Choroid plexus epithelial cell (primary cell): ENCODE measurements around the gene AGR3.

Source experiments
- DNase-seq: peaks from one replicate; pipeline ENCODE4 v3.0.0-alpha.2; 2010; ENCODE audit warnings: low read depth
- H3K4me3 ChIP-seq: 2 replicates; pipeline ENCODE4 v1.5.1; 2011; ENCODE audit warnings: low read depth, mild to moderate bottlenecking, control low read depth, low read length, moderate library complexity
- CTCF ChIP-seq: conservative IDR thresholded peaks from 2 replicates; pipeline ENCODE4 v1.5.1; 2011; ENCODE audit warnings: low read depth, mild to moderate bottlenecking, control low read depth, inconsistent platforms, low read length, moderate library complexity

AGR3 gene

GRCh38 chr7:16816824-16817223 lies 65.0 kb downstream of the AGR3 start:
- no peak for TF ChIP-seq CTCF
- no peak overlapping the region for H3K4me3 ChIP-seq
- DNase-seq = no peak

- TF ChIP-seq CTCF = no peak
- no peak overlapping the region for H3K4me3 ChIP-seq
- no peak for DNase-seq
These were observed 66.8 kb downstream of the AGR3 start for GRCh38 chr7:16815001-16815400.

GRCh38 chr7:16813232-16813616 lies 68.6 kb downstream of the AGR3 start:
- TF ChIP-seq CTCF = no peak
- no peak overlapping the region for H3K4me3 ChIP-seq
- DNase-seq = no peak

GRCh38 chr7:16812542-16813231 lies 69.1 kb downstream of the AGR3 start:
- TF ChIP-seq CTCF = no peak
- H3K4me3 ChIP-seq = no peak overlapping the region
- DNase-seq = no peak

GRCh38 chr7:16811551-16811950 lies 70.2 kb downstream of the AGR3 start:
- peak; percentile 78 for DNase-seq
- no peak overlapping the region for H3K4me3 ChIP-seq
- TF ChIP-seq CTCF = no peak

GRCh38 chr7:16810573-16810972 lies 71.2 kb downstream of the AGR3 start:
- no peak overlapping the region for H3K4me3 ChIP-seq
- no peak for TF ChIP-seq CTCF
- DNase-seq = no peak

GRCh38 chr7:16810112-16810511 lies 71.7 kb downstream of the AGR3 start:
- DNase-seq = peak; percentile 29
- no peak overlapping the region for H3K4me3 ChIP-seq
- no peak for TF ChIP-seq CTCF
